DMS153 treated with DMSO at 0.1 percent for 48 hours (cell line): ENCODE data around the gene KEAP1.
"Not testable (repeated sequence)": the region's sequence is repeated elsewhere in the genome, so short reads cannot be mapped to it uniquely, and the experiment has no call there.

Source experiments
- DNase-seq: peaks from one replicate; lab custom pipeline; 2025; ENCODE audit not compliant: unreplicated experiment; lab: John Stamatoyannopoulos, UW

KEAP1 gene

DNA sequence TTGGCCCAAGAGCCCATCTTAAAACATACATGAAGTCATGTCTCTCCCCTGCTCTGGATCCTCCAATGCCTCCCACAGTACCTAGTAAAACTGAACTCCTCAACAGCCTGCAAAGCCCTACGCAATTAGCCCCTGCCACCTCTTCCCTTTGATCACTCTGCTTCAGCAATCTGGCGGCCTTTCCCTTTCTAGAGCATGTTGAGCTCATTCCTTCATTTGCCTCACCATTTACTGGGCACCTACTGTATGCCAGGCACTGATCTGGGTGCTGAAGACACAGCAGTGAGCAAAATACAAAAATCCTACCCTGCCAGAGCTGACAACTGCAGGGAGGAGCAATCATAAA, 2.9 kb downstream of the KEAP1 start:
- no peak for DNase-seq

DNA sequence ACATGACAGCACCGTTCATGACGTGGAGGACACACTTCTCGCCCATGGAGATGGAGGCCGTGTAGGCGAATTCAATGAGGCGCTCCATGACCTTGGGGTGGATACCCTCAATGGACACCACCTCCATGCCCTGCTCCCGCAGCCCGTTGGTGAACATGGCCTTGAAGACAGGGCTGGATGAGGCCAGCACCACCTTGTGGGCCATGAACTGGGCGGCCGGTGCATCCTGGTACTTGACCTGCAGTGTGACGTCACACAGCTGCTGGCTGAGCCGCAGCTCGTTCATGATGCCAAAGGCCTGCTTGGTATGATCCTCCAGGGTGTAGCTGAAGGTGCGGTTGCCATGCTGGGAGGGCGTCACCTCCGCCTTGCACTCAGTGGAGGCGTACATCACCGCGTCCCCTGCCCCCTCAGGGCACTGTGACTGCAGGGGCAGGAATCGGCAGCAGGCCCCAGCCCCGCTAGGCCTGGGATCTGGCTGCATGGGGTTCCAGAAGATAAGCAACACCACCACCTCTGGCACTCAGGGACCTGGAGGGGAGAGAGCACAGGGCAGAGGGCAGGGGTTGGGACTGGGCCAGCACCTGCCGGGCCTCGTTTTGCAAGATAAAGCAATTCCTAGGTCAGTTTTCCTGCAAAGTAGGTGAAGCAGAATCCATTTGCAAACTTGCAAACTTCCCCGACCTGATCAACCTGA, 3.5 kb downstream of the KEAP1 start:
- DNase-seq, result no peak

- DNase-seq, result no peak
Observed at GRCh38 chr19:10497371-10497770, 5.8 kb downstream of the KEAP1 start.

DNA sequence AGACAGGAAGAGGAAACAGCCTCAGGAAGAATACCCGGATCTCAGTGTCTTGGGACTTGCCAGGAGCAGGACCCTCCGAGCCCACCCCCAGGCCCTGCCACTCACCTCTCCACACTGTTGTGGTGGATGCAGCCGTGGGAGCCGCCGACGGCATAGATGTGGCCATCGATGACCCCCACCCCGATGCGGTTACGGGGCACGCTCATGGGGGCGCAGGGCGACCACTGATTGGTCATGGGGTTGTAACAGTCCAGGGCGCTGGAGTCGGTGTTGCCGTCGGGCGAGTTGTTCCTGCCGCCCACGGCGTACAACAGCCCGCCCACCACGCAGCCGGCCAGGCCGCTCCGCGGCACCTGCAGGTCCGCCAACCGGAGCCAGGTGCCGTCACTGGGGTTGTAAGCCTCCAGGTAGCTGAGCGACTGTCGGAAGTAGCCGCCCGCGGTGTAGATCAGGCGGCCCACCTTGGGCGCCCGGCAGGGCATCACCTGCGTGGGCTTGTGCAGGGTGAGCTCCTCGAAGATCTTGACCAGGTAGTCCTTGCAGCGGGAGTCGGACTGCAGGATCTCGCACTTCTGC, 11.6 kb downstream of the KEAP1 start:
- no peak for DNase-seq

DNA sequence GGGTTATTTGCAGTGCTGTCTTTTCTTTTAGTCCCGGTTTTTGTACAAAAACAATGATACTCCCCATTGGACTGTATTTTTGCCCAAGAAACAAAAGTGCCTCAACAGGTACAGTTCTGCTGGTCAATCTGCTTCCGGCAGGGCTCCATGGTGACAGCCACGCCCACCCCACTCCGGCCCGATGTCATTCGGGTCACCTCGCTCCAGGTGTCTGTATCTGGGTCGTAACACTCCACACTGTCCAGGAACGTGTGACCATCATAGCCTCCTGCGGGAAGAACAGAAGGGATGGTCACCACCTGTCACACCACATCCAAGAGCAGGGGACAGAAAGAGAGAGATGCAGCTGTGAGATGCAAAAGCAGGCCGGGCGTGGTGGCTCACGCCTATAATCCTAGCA, 16.6 kb downstream of the KEAP1 start:
- DNase-seq, result no peak

DNA sequence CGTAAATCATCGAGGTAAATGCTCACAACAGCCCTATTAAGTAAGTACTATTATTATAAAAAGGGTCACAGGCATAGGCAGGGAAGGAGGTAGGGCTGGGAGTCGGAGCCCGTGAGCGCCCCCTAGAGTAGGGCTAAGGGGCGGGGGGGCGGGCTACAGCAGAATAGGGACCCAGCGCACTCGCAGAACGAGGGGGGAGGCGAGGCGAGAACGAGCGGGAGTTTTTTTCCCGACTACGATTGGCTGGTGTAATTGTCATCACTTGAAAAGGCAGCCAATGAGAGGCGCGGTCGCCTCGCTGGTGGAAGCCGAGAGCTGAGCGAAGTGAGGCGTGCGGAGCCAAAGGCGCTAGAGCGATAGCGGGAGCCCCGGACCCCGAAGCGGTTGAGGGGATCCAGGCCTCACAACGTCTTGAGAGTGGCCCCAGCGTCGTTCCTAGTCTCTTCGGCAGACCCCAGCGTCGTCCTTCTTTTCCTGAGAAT, 24.2 kb downstream of the KEAP1 start:
- peak; percentile 90 for DNase-seq

- DNase-seq, result no peak
Observed at GRCh38 chr19:10478476-10478875, 24.7 kb downstream of the KEAP1 start.

- no peak for DNase-seq
Observed at GRCh38 chr19:10474962-10475451, 28.1 kb downstream of the KEAP1 start.

DNA sequence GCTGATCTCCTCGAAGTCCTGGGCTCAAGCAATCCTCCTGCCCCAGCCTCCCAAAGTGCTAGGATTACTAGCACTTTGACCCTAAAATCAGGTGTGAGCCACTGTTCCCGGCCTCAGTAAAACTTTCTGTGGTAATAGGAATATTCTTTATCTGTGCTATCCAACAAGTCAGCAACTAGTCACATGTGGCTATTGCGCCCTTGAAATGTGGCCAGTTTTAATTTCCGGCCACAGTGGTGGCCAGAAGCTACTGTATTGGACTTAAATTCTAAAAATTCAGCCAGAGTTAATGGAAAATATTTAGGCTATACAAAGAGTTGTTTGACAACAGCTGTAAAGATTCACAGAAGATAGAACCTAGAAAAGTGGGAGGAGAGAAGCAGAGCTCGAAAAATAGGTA, 30.0 kb downstream of the KEAP1 start:
- no peak for DNase-seq

DNA sequence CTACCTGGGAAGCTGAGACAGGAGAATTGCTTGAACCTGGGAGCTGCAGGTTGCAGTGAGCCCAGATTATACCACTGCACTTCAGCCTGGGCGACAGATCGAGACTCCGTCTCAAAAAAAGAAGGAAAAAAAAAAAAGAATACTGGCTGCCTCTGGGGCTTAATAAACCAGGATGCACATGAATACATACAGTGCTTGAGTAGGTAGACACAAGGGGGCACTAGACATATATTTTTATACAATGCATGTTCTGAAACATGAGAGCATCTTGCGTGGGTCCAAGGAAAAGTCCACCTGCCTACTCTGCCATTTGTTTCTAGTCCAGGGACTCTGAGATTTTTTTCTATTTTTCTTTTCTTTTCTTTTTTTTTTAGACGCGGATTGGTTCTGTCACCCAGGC, 31.2 kb downstream of the KEAP1 start:
- no peak for DNase-seq

GRCh38 chr19:10468133-10468532, 35.0 kb downstream of the KEAP1 start:
- no peak for DNase-seq

- DNase-seq, result no peak
Observed at GRCh38 chr19:10467104-10467706, 36.0 kb downstream of the KEAP1 start.

- DNase-seq, result no peak
Observed at GRCh38 chr19:10464456-10464855, 38.7 kb downstream of the KEAP1 start.

- no peak for DNase-seq
Observed at GRCh38 chr19:10462557-10462956, 40.6 kb downstream of the KEAP1 start.

DNA sequence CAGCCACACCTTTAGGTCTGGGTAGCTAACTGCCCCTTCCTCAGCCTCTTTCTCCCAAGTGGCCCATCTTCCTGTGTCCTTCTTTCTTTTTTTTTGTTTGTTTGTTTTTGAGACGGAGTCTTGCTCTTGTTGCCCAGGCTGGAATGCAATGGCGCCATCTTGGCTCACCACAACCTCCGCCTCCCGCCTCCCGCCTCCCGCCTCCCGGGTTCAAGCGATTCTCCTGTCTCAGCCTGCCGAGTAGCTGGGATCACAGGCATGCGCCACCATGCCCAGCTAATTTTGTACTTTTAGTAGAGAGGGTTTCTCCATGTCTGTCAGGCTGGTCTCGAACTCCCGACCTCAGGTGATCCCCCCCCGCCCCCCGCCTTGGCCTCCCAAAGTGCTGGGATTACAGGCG, 41.1 kb downstream of the KEAP1 start:
- DNase-seq, result not testable (repeated sequence)

DNA sequence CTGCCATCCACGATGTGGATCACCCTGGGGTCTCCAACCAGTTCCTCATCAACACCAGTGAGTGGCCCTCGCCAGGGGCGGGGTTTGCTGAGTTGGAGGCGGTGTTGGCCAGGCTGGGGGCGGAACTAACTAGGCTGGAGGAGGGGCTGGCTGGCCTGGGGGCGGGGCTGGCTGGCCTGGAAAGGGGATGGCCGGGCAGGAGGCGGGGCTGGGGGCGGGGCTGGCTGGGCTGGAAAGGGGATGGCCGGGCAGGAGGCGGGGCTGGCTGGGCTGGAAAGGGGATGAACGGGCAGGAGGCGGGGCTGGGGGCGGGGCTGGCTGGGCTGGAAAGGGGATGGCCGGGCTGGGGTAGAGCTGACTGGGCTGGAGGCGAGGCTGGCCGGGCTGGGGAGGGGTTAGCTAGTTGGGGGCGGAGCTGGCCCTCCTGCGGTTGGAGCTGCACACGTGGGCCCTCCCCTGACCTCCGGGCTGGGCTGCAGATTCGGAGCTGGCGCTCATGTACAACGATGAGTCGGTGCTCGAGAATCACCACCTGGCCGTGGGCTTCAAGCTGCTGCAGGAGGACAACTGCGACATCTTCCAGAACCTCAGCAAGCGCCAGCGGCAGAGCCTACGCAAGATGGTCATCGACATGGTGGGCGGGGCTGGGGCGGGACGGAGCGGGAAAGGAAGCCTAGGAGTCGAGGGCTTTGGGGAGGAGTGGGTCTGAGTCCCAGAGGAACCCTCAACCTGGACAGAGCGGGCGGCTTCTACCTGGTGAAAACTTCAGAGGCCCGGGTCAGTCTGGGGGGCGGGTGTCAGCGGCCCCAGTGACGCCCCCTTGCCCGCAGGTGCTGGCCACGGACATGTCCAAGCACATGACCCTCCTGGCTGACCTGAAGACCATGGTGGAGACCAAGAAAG, 41.9 kb downstream of the KEAP1 start:
- peak; percentile 85 for DNase-seq

DNA sequence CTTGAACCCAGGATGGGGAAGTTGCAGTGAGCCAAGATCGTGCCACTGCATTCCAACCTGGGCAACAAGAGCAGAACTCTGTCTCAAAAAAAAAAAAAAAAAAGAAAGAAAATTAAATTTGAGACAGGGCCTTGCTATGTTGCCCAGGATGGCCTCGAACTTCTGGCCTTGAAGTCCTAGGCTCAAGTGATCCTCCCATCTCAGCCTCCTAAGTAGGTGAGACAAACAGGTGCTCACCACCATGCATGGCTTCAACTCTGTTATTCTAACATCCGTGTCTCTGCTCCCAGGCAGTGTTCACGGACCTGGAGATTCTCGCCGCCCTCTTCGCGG, 42.5 kb downstream of the KEAP1 start:
- DNase-seq, result no peak

- DNase-seq, result not testable (repeated sequence)
Observed at GRCh38 chr19:10458733-10459132, 44.4 kb downstream of the KEAP1 start.

- DNase-seq, result no peak
Observed at GRCh38 chr19:10454267-10454666, 48.9 kb downstream of the KEAP1 start.

DNA sequence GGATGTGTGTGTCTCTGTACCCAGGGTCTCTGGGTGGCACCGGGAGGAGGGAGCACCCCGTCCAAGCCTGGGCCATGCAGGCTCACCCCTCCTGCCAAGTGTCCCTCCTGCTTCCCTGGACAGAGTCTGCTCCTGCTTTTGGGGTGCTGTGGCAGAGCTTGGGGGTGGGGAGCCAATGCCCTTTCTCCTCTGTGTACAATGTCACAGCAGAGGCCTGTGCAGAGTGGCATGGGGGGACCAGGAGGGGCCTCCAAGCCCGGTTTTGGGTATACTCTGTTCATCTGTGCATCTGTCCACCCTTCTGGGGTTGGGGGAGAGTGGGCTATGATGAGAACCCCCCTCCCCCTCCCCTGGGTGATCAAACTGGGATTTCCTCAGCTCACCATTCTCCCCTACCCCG, 49.3 kb downstream of the KEAP1 start:
- DNase-seq, result no peak
